NCI-H187 (cell line): ENCODE results near the gene METTL23.

Experiments
- DNase-seq, 2 experiments: peaks; one replicate each; lab custom pipeline; 2025; lab: John Stamatoyannopoulos, UW

METTL23 gene

GRCh38 chr17:76772842-76773525, 46.3 kb downstream of the METTL23 start:
- DNase-seq, result no peak

DNA sequence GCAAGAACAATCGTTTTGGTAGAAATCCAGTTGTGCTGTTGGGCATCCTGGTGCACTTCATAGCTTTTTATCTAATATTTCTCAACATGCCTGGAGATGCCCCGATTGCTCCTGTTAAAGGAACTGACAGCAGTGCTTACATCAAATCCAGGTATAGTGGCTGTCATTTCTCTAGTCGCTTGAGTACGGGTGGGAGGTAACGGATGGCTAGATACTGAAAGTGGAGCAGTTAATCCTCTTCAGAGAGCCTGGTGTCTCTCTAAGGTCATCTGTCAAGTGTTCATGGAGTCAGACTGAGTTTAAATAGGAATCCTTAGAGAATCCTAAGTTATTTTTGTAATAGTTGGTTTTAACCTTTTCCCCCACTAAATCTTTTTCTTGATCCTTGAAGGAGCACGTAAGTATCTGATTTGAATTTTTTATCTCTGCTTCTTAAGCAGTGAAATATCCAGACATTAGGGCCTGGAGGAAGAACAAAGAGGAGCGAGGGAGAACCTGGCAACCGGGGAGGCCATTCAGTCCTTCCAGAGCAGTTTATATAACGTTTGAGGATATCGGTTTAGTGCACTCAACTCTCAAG, 48.5 kb downstream of the METTL23 start:
- DNase-seq, result no peak

GRCh38 chr17:76781056-76781982, 54.7 kb downstream of the METTL23 start:
- DNase-seq, result no peak

DNA sequence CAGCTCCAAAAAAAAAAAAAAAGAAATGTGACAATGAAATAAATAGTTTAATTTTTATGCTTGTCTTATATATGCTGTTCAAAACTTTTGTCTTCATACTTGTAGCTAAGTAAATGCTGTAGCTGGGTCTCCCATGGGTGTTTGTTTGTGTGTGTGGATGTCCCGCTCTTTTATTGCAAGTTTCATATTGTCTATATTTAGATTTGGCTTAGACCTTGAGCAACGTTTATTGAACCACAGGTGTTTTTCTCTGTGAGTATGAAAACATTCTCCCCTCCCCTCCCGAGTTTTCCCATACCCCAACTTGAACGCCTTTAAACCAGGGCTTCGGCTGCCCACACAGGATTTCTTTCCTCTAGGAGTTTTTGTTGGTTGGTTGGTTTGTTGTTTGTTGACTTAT, 56.5 kb downstream of the METTL23 start:
- DNase-seq, result no peak
